GM21717 (cell line): ENCODE data around the gene MEIKIN.

Source experiments
- ATAC-seq: cut with Tn5 transposase; IDR thresholded peaks from one replicate; pipeline ENCODE4 v1.9.1; 2021; ENCODE audit warnings: mild to moderate bottlenecking, moderate library complexity; ENCODE audit not compliant: unreplicated experiment

Gene MEIKIN, protein sequence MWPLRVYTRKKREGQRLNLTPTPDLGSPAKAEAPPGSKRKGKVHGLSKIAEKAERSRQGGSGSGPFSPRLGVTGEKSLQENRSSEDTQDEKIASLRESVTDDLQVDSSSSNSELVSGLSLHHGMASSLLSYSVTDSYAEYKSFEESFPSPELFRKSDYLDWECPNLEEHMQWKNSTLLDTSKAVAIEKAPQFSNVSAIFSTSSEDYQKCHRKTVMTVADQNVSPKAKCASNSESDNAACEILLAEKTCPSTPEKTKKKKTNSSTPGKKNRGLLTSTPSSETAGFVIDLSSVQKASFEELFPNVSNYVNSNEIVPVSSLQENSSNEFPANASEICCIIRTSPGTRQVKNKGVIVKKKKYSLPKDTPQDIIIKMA

DNA sequence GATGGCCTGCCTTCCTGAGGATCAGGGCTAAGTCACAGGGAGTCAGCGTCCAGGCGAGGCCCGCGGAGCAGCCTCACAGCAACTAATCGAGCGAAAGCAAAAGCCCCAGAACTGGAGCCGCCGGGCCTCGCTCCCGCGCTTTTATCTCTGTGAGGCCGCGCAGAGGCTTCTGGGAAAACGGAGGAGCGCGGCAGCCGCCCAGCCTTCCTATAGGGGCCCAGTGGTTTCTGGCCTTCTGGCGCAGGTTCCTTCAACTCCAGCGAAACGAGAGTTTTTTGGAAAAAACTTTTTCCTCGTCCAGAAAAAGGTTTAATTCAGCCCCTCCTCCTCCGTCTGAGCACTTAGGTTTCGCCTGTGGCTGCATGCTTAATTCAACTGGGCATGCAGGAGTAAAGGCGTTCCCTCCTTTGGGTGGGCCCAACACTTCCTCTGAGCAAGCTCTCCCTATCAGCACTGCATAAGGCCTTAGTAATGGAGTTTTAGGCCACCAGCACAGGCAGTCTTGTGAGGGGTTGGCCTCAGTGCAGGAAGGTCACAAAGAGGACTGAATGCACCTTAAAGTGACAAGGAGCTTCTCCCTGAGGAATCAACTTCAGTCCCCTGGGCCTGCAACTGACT lies at the start of gene MEIKIN:
Gene MEIKIN (minus strand): TSS at position 113 of the 618 bp plus-strand sequence. CDS start 158 bp downstream, outside the sequence.
- ATAC-seq, result no peak

DNA sequence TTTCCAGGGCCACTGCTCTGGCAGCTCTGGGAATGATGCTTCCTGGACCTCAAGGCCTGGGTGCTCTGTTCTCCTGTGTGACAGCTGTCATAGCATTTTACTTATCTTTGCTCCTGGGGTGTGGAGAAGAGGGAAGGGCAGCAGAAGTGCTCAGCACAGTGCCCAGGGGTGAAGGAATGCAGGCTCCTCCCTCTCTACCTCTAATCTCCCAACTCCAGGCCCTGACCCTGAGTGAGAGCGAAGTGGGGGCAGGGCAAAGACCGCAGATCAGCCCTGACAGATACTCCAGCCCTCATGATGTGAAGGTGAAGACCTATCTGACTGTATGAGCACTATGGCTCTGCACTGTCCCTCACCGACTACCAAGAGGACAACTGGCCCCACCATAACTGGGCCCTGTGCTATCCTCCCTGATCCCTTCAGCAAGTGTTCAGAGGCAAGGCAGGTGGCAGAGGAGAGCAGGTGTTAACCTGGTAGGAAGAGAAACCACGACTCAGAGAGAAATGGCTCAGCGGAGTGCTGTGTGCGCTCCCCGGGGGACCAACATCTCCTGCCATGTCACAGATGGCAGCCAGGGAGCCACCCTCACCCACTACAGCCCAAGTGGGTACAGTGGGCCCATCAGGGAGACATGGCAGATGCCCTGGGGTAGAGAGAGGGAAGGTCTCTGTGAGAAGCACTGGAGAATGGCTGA lies 49.2 kb upstream of the MEIKIN start:
- ATAC-seq, result no peak

DNA sequence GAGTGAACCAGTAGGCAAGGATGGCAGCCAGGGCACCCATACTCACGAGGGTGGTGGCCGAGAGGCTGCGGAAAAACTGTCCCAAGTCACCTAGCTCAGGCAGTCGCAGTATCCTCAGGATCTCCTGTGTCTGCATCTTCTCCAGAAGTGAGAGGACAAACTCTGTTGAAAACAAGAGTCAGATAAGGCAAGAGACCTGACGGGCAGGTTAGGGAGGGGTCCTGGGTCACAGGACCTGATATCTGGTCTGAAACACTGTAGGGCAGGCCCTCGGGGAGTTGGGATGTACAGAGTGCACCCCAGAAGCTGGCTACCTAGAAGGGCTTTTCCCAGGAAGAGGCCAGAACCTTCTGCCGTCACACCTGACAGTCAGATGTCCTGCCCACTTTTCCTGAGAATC lies 48.6 kb upstream of the MEIKIN start:
- ATAC-seq, result no peak

DNA sequence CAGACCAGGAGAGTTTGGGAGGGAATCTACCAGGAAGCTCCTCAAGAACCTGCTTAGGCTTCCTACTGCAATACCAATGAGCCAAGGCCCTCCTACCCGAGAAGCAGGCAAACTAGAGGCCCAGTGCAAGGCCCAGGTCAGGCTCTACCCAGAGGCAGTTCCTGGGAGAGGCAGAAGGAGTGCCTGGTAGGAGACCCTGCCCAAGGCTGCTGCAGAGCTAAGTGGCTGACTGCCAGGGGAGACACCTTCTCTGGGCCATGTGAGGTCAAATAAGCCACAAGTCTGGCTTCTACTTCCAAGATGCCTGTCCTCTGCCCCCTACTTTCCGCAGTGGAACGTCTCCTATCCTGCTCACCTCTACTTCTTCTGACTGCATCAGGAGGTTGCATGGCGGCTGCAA lies 48.2 kb upstream of the MEIKIN start:
- ATAC-seq, result no peak

DNA sequence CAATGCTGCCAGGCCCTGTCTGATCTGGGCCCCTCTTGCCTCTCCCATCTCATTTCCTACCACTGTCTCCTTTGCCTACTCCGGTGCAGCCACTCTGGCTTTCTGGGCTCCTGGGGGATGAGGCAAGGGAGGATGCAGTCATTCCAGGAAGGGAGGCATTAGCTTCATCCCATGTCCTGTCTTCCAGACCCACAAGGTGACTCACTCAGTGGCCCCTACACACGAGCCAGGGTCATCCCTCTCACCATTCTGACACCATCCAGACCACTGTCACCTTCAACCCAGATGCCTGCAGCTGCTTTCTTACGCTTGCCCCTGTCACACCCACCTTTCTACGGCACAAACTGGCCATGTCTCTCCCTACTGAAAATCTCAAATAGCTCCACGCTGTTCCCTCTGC lies 46.9 kb upstream of the MEIKIN start:
- ATAC-seq, result no peak

DNA sequence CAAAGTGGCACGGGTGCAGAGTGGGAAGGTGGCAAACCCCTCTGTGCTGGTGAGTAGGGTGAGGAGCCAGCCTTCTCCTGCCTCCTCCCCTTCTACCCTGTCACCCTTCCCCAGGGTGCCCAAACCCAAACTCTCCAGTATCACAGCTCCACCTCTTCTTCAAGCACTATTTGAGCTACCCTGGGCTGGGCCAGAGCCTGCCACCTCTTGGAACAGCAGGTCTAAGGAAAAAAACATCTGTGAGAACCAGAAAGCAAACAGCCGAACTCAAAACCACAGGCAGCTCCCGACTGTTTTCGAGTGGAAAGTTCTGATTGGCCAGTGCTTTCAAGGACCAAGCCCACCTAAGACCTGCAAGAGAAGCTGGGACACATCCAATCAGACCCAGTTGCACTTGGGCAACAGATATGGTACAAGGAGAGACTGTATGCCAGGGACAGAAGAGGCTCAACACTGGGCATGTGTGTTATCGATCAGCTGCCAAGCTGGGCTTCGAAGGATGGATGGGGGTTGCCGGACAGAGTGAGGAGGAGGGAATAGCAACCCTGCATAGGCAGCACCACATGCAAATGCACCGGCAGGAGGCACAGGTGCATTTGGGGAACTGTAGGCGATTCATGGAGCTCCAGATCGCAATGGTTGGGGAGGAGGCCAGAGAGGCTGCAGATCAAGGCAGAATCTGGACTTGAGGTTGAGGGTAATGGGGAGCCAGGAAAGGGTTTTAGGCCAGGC lies 46.3 kb upstream of the MEIKIN start:
- ATAC-seq, result no peak

DNA sequence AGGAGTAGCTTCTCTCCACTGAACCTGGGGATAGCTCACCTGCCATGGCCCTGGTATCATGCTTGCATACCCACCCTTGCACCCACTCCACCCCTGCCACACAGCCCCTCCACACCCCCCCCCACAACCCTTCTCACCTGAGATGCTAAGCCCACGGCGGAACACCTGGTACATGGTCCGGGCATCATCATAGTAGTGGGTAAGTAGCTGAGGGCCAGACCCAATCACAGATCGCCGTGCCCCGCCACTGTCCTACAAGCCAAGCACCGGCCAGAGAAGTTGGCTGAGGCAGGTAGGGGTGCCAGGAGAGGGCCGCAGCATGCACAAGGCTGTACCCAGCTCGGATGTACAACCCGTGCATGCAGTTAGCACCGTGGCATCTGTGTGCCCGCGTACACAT lies 45.3 kb upstream of the MEIKIN start:
- no peak for ATAC-seq

DNA sequence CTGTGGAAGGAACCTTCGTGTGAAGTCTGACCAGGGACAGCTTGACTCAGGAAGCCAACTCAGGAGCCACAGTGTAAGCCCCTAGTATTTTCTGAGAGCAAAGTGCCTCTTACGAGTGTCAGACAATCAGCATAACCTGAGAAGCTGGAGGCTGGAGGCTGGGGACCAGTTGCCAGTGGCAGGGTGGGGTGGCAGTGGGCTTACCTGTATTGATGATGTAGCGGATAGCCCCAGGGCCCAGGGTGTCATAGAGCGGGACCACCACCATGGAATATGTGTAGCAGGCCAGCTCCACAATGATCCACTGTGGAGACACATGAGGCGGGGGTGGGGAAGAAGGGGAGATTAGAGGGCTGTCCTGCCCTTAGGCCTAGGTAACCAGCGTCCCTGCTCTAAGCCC lies 43.1 kb upstream of the MEIKIN start:
- ATAC-seq, result no peak

DNA sequence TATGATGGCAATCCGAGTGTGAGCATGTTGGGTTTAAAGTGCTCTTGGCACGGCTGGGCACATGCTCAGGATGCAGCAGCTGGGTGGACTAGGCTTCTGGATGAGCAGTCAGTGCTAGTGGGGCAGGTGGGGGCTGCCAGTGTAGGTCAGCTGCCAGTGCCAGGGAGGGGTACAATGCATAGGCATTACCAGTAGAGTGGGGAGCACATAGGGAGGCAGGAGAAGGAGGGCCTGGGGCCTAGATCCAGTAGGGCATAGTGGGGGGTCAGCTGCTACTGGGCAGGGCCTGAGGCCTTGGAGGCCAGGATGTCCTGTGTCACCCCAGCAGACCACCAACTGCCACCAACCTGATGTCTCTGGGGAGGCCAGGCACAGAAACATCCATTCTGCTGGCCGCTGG lies 41.8 kb upstream of the MEIKIN start:
- ATAC-seq, result no peak

DNA sequence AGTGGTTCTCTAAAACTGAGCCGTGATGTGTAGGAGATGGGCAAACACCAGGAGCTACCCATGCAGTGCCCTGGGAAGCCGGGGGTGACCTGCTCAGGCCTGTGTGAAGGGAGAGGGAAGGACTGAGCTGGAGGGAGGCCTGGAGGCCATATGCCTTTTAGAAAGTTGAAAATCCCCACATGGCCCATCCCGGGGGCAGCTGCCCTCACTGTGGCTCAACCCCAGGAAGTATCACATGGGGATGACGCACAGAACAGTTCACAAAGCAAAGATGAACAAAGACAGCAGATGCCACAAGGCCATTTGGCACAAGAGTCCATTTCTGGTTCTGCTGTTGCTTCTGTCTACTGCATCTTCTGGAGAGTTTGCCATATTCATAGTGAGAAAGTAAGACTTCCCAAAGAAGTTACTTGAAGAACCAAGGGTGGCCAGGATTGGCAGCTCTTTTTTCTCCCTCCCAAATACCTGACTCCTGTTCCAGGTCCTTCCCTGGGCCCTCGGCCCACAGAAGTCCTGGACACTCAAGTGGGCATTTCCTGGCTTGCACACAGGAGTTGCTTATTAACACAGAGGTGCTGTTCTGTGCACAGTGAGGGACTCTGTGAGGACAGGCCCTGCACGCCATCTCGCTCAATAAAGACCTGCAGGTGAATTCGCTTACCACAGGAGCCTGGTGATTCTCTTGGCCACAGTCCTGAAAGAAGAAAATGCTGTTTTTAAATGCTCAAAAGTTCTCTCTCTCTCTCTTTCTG lies 40.9 kb upstream of the MEIKIN start:
- ATAC-seq, result no peak

DNA sequence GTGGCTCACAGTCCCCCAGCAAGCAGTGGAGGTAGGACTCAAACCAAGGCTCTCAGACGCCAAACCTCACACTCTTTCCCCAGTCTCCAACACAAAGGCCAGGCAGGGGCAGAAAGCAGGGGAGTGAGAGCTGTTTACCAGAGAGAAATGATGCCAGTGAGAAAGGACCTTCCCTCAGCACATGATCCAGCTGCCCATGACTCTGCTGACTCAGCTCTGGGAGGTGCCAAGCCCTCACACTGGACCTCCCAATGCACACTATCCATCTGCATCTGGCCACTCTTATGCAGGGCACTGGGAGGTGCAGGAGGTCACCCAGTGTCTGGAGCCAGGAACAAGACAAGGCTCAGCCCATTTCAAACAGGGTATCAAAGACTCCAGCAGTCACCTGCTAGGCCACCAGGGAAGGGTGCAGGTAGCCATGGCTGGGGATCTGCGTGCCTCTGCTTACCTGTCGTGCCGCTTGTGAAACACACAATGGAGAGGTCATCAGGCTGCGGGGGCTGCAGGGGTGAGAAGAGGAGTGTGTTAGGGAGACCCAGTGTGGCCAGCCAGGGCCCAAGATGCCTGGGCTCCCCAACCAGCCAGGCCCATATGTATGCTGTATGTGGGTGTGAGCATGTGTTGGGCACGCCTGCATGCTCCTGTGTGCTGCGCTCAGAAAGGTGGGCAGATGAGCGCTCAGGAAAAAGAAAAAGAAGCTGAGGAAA lies 39.6 kb upstream of the MEIKIN start:
- ATAC-seq, result no peak

DNA sequence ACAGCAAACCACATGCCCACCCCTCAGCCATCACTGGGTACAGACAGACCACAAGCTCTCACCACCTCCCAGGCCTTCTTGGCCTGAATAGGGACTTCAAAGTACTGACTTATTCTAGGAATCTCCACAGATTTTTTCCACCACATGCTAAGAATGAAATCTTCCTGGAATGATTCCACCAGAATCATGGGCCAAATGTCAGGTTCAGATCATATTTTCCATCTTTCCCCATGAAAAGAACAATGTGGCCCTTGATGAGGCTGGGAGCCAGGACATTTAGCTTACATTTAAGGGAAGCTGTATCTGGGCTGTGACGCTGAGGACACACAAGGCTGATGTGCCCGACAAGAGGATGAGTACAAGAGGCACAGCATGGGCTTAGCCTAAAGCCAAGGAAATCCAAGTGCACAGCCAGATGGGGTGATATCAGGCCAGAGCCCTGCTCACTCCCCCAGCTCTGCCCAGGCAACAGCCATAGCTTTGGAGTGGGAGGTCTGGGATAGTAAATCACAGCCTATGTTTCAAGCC lies 37.8 kb upstream of the MEIKIN start:
- no peak for ATAC-seq

DNA sequence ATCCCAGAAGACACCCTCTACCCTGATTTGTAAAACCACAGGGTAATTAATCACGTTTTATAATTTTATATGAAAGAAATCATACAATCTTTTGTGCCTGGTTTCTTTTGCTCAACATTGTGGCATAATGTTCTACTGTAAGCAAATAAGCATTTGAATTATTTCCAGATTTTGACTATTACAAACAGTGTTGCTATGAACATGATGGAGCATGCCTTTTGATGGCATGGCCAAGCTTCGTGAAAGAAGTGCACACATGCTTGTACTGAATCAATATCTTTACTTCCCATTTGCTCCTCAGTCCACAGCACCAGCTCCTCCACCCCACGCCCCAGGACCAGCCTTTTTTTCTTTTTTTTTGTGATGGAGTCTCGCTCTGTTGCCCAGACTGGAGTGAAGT lies 36.1 kb upstream of the MEIKIN start:
- ATAC-seq, result no peak

DNA sequence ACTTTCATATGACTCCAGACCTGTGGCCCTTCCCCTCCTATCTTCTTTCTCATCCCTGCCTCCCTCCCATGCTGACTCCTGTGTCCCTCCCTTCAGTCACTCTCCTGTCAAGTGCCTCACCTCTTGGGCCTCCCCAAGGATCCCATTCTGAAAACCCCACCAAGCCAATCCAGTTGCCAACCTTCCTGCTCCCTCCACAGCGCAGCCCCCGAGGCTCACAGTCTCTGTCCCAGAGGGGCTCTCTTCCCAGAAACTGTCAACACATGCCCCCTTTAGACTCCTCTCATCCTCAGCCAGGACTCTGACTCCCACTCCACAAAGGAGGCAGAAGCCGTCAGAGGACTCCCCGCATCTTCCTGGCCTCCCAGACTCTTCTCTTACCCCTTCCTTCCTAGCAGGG lies 35.2 kb upstream of the MEIKIN start:
- no peak for ATAC-seq

DNA sequence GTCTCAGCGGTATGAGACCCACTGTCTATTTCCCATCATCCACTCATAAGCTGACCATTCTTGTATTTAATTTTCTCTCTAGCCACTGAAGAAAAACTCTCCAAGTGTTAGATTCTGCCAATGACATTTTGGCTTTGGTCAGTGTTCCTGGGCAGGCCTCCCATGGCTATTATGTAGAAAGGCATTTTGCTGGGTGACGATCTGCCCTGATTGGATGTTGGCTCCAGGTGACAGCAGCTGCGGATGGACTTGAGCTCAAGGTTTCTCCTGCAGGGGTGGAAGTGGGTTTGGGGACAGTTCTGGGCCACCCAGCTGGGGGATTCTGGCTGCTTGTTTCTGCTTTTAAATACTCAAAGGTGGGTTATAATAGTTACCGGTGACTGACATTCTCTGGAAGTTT lies 34.4 kb upstream of the MEIKIN start:
- ATAC-seq, result no peak

DNA sequence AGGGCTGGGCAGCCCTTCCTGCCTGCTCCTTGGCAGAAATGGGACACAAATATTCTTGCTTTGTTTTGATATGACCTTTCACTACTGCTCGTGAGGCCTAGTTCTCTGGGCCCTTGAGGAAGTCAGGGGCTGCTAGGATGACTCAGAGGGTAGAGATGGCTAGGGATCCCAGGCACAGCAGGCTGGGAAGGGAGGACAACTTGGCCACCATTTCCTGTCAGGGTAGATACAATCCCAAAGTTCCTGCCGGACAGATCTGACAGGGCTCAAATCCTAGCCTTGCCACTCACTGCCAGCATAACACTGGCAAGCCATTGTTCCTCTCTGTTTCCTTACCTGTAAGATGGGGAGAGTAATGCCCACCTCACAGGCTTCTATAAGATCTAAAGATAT lies 31.7 kb upstream of the MEIKIN start:
- ATAC-seq, result no peak

DNA sequence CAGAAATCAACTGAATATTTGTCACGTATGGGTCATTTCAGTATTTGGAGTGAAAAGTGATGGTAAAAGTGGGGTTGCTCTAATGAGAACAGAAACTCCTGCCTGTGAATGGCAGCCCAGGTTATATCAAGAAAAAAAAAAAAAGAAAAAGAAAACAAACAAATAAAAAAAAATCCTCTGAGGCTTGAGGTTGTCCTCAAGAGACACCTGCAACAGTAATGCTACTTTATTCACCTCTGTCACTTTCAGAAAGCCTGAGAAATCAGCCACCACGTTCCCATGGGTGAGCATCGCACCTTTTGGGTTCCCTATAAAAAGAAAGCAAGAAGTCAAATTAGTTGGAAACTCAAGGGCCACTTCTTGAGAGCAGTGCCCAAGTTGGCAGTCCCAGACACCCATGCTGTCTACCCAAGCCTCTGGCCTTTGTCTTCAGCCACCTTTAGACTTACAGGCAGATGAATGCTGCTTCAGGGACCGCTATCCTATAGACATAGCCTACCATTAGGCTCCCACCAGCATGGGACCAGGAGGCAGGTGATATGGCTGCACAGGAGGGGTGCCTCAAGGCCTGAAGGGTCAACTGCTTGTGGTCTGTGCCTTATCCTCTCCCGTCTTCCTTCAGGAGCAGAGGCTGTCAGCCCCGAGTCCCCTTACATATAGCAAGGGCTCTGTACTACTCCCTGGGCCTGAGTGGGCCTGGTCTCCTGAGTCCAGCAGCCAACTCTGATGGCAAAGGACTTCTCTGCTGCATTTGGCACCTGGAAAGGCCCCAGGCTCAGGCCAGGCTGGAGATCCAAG lies 31.1 kb upstream of the MEIKIN start:
- ATAC-seq, result no peak

DNA sequence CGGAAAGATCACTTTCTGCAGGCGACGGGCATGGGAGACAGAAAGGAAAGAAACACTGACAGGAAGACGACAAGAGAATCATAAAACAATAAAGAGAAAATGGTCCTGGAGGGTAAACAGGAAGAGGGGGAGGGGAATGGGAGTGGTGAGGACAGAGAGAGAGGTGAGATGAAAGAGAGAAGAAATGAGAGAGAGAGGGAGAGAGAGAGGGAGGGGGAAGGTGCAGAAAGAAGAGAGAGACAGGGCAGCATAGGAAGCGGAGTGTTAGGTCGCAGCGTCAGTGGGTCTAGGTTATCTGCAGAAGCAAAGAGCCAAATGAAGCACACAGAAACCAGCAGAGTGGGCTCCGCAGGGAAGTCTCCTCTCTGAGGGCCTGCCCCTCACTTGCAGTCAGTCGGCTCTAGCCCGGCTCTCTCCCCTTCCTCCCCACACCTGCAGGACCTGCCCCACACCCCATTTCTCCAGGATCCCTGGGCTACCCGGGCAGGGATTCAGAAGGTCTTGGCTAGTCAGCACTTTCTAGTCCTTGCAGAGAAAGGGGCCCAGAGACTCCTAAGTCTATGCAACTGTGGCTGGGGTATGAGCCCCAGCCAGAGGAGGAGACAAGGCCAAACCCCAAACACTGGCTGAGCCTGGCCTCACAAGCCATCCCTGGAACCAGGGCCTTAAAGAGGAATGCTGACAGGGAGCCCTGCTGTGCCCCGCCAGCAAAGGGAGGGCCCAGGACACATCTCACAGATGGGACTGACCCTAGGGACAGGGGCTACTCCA lies 29.7 kb upstream of the MEIKIN start:
- no peak for ATAC-seq
